WTC11 (cell line): ENCODE measurements around the gene DNPH1. TPM values are rescaled to one million over a fixed set of nuclear protein-coding genes. Genes with fewer than 3 reads are reported as not detected.

Experiments
- ATAC-seq: fragments of 200-7000 bp; cut with Tn5 transposase; 2 replicates; pipeline ENCODE4 v1.10.0; 2021; ENCODE audit warnings: mild to moderate bottlenecking, moderate library complexity
- CTCF ChIA-PET: fragments of 300-600 bp; sonication (Branson Sonifier 250); formaldehyde crosslinking; loops from one replicate; lab custom pipeline; 2021; ENCODE audit warnings: antibody characterized with exemption; lab: Charles Lee
- POLR2A ChIA-PET: fragments of 350-600 bp; sonication (Branson Sonifier 250); formaldehyde crosslinking; loops from one replicate; lab custom pipeline; 2021; ENCODE audit warnings: antibody characterized with exemption; lab: Charles Lee
- DNase-seq: peaks from one replicate; pipeline ENCODE4 v3.0.0; 2021; ENCODE audit warnings: low spot score
- H3K27ac Mint-ChIP-seq: 2 replicates; pipeline ENCODE4 v1.8.0; 2021; ENCODE audit warnings: mixed read lengths
- H3K27me3 Mint-ChIP-seq: 2 replicates; pipeline ENCODE4 v1.8.0; 2021; ENCODE audit warnings: low read depth, mild to moderate bottlenecking, moderate library complexity, mixed read lengths
- H3K36me3 Mint-ChIP-seq: 2 replicates; pipeline ENCODE4 v1.8.0; 2021; ENCODE audit warnings: mixed read lengths
- H3K4me1 Mint-ChIP-seq: 2 replicates; pipeline ENCODE4 v1.8.0; 2022; ENCODE audit warnings: mixed read lengths
- H3K4me3 Mint-ChIP-seq: 2 replicates; pipeline ENCODE4 v1.8.0; 2021; ENCODE audit warnings: mild to moderate bottlenecking, moderate library complexity, mixed read lengths
- H3K9me3 Mint-ChIP-seq: 2 replicates; pipeline ENCODE4 v1.8.0; 2021; ENCODE audit warnings: mixed read lengths
- CBFB ChIP-seq: sonication (generic); formaldehyde crosslinking; IDR thresholded peaks from 2 replicates; pipeline ENCODE4 v1.8.1; 2022; ENCODE audit warnings: mild to moderate bottlenecking, low read depth, missing genetic modification reagents
- CDX4 ChIP-seq: fragments of 250-450 bp; sonication (Bioruptor Pico); IDR thresholded peaks from 2 replicates; pipeline ENCODE4 v1.9.0; 2021; ENCODE audit warnings: moderate library complexity, mild to moderate bottlenecking, inconsistent platforms, borderline replicate concordance
- CTCF ChIP-seq: fragments of 200-600 bp; IDR thresholded peaks from 2 replicates; pipeline ENCODE4 v1.8.0; 2022; ENCODE audit warnings: antibody characterized with exemption
- ELF4 ChIP-seq: sonication (generic); formaldehyde crosslinking; IDR thresholded peaks from 2 replicates; pipeline ENCODE4 v1.8.1; 2022; ENCODE audit warnings: low read depth, mild to moderate bottlenecking, moderate library complexity, missing genetic modification reagents
- EMX1 ChIP-seq: fragments of 250-450 bp; sonication (Bioruptor Pico); IDR thresholded peaks from 2 replicates; pipeline ENCODE4 v1.8.0; 2021; ENCODE audit warnings: mild to moderate bottlenecking
- ETV6 ChIP-seq: sonication (generic); formaldehyde crosslinking; IDR thresholded peaks from 2 replicates; pipeline ENCODE4 v1.8.1; 2022; ENCODE audit warnings: mild to moderate bottlenecking, missing genetic modification reagents
- FOXK1 ChIP-seq: sonication (generic); formaldehyde crosslinking; IDR thresholded peaks from 2 replicates; pipeline ENCODE4 v1.8.0; 2022; ENCODE audit warnings: mild to moderate bottlenecking, moderate library complexity, missing genetic modification reagents
- IRF2 ChIP-seq: sonication (generic); formaldehyde crosslinking; IDR thresholded peaks from 2 replicates; pipeline ENCODE4 v1.8.0; 2022; ENCODE audit warnings: low read depth, missing genetic modification reagents, borderline replicate concordance
- NFYB ChIP-seq: sonication (generic); formaldehyde crosslinking; conservative IDR thresholded peaks from 2 replicates; pipeline ENCODE4 v1.8.0; 2022; ENCODE audit warnings: low read depth, missing genetic modification reagents
- PREB ChIP-seq: sonication (generic); formaldehyde crosslinking; IDR thresholded peaks from 2 replicates; pipeline ENCODE4 v1.8.1; 2022; ENCODE audit warnings: mild to moderate bottlenecking, missing genetic modification reagents, moderate library complexity, borderline replicate concordance
- RELA ChIP-seq: sonication (generic); formaldehyde crosslinking; IDR thresholded peaks from 2 replicates; pipeline ENCODE4 v1.8.1; 2022; ENCODE audit warnings: missing genetic modification reagents, mild to moderate bottlenecking, borderline replicate concordance
- SMAD4 ChIP-seq: sonication (generic); formaldehyde crosslinking; IDR thresholded peaks from 2 replicates; pipeline ENCODE4 v1.8.0; 2022; ENCODE audit warnings: mild to moderate bottlenecking, missing genetic modification reagents
- STAT6 ChIP-seq: sonication (generic); formaldehyde crosslinking; conservative IDR thresholded peaks from 2 replicates; pipeline ENCODE4 v1.8.1; 2023; ENCODE audit warnings: mild to moderate bottlenecking, low read depth, missing genetic modification reagents, moderate library complexity
- TP53 ChIP-seq: sonication (generic); formaldehyde crosslinking; IDR thresholded peaks from 2 replicates; pipeline ENCODE4 v1.8.1; 2023; ENCODE audit warnings: mild to moderate bottlenecking, missing genetic modification reagents
- USF2 ChIP-seq: sonication (generic); formaldehyde crosslinking; IDR thresholded peaks from 2 replicates; pipeline ENCODE4 v1.8.1; 2023; ENCODE audit warnings: mild to moderate bottlenecking, missing genetic modification reagents, moderate library complexity
- ZNF416 ChIP-seq: fragments of 250-450 bp; sonication (Bioruptor Pico); IDR thresholded peaks from 2 replicates; pipeline ENCODE4 v1.9.0; 2021; ENCODE audit warnings: mild to moderate bottlenecking, inconsistent platforms
- ZNF512 ChIP-seq: sonication (generic); formaldehyde crosslinking; IDR thresholded peaks from 2 replicates; pipeline ENCODE4 v1.8.1; 2022; ENCODE audit warnings: missing genetic modification reagents, borderline replicate concordance
- total RNA-seq: library from RNA; stranded (reverse); gene quantifications from 3 replicates; pipeline ENCODE4 v1.2.3, GENCODE V29; 2021

The DNPH1 gene
- total RNA-seq, 1 experiment from 2014 or later: 48.4 TPM

GRCh38 chr6:43200541-43200940 lies 28.7 kb downstream of the DNPH1 start:
- TF ChIP-seq FOXK1 (CRISPR knock-in tag) (no peak), TP53 (no peak), RELA (CRISPR knock-in tag) (no peak), NFYB (CRISPR knock-in tag) (no peak), ZNF416 (no peak)
- TF ChIP-seq, all 79 proteins: peak for 0
- Mint-ChIP-seq H3K36me3 (no peaks in the 10 kb centered on the region), H3K4me1 (no peaks in the 10 kb centered on the region), H3K9me3 (no peaks in the 10 kb centered on the region), H3K4me3 (no peak overlapping the region), H3K27me3 (no peaks in the 10 kb centered on the region), H3K27ac (no peak overlapping the region)
- no peak for DNase-seq
- ATAC-seq: no peak
- POLR2A ChIA-PET: no interaction called here
- CTCF ChIA-PET: interaction anchor here (1.3 kb wide), 1 partner anchor 29 kb away, joined by 3 read pairs; the partner anchor contains the start of gene DNPH1

- H3K36me3 Mint-ChIP-seq: no peaks in the 10 kb centered on the region
- TF ChIP-seq IRF2 (CRISPR knock-in tag) (no peak), CBFB (CRISPR knock-in tag) (no peak), CTCF (no peak), EMX1 (CRISPR knock-in tag) (no peak), ZNF512 (CRISPR knock-in tag) (no peak), CDX4 (CRISPR knock-in tag) (no peak), STAT6 (CRISPR knock-in tag) (no peak), SMAD4 (CRISPR knock-in tag) (no peak), ETV6 (no peak), USF2 (no peak), ELF4 (no peak), PREB (no peak)
- H3K4me1 Mint-ChIP-seq: no peaks in the 10 kb centered on the region
- H3K9me3 Mint-ChIP-seq: no peaks in the 10 kb centered on the region
- H3K27me3 Mint-ChIP-seq: no peaks in the 10 kb centered on the region
- ChIA-PET CTCF (interaction anchor here (1.3 kb wide), 1 partner anchor 29 kb away, joined by 3 read pairs; the partner anchor contains the start of gene DNPH1), POLR2A (no interaction called here)
- ATAC-seq (no peak), DNase-seq (no peak)
- no peak overlapping the region for H3K4me3 Mint-ChIP-seq
- H3K27ac Mint-ChIP-seq: peak overlapping the region; percentile 20
These were observed 29.4 kb downstream of the DNPH1 start for GRCh38 chr6:43199912-43200311.
